ENCODE results near the gene PPP1R7.

Gene PPP1R7, protein sequence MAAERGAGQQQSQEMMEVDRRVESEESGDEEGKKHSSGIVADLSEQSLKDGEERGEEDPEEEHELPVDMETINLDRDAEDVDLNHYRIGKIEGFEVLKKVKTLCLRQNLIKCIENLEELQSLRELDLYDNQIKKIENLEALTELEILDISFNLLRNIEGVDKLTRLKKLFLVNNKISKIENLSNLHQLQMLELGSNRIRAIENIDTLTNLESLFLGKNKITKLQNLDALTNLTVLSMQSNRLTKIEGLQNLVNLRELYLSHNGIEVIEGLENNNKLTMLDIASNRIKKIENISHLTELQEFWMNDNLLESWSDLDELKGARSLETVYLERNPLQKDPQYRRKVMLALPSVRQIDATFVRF

DNA sequence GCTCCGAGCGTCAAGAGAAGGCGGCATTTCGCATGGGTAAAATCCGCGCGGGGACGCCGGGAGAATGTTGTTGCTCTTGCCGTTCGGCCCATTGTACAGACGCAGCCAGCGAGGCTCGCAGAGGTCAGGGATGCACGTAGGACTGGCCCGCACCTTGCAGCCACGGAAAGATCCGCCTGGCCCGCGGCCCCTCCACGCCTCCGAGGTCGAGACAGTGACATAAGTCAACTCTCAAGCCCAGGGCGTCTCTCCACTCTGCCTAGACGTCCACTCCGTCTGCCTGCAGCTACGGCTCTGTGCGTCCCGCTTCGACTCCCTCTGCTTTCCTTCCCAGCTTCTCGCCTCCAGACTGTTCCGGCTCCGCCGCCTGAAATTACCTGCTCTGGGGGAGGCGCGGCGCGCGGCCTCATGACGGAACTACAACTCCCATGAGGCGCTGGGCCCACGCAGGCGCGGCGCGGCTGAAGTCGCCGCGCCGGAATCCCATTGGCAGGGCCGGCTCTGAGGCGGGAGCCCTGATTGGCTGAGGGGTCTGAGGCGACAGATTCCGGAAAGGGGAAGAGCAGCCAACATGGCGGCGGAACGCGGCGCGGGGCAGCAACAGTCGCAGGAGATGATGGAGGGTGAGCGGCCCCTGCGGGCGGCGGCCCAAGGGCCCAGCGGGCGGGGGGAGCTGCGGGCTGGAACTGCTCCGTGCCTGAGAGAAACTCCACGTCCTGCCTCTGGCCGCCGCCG, at the start of gene PPP1R7:
Gene PPP1R7 (plus strand): TSS at position 543 of the 735 bp plus-strand sequence. CDS start 29 bp downstream, at position 572.
- TF ChIP-seq, protein P1, sequence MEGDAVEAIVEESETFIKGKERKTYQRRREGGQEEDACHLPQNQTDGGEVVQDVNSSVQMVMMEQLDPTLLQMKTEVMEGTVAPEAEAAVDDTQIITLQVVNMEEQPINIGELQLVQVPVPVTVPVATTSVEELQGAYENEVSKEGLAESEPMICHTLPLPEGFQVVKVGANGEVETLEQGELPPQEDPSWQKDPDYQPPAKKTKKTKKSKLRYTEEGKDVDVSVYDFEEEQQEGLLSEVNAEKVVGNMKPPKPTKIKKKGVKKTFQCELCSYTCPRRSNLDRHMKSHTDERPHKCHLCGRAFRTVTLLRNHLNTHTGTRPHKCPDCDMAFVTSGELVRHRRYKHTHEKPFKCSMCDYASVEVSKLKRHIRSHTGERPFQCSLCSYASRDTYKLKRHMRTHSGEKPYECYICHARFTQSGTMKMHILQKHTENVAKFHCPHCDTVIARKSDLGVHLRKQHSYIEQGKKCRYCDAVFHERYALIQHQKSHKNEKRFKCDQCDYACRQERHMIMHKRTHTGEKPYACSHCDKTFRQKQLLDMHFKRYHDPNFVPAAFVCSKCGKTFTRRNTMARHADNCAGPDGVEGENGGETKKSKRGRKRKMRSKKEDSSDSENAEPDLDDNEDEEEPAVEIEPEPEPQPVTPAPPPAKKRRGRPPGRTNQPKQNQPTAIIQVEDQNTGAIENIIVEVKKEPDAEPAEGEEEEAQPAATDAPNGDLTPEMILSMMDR (IDR thresholded peaks at IDR 0.05): no peak

DNA sequence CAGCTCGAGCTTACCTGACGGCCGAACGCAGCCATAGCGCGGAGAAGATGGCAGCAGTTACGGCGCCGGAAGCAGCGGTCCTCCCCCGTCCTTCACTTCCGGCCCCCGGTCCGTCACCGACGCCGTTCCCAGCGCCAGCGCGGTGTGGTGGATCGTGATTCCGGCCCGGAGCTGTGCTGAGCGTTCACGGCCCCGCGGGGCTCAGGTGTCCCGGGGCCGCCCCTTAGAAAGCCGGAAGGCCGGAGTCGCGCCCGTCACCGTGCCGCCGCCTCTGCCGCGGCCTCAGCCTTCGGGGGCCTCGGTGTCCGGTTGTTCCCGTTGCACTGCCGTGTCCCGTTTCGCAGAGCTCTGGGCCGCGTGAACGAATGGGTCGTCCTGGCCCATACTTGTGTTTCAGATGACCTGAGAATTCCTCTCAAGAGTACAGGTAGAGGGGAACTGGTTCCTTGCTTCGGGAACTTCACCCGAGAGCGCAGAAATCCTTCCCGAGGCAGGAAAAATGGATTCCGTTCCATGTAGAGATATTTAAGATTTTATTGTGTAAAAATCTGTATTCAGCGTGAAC, 47.9 kb upstream of the PPP1R7 start, which contains the start of gene MTERF4:
Gene MTERF4 (minus strand): TSS at position 49 of the 565 bp plus-strand sequence. CDS start 14 bp downstream, at position 35.
- TF ChIP-seq, protein P1 (IDR thresholded peaks at IDR 0.05): no peak

DNA sequence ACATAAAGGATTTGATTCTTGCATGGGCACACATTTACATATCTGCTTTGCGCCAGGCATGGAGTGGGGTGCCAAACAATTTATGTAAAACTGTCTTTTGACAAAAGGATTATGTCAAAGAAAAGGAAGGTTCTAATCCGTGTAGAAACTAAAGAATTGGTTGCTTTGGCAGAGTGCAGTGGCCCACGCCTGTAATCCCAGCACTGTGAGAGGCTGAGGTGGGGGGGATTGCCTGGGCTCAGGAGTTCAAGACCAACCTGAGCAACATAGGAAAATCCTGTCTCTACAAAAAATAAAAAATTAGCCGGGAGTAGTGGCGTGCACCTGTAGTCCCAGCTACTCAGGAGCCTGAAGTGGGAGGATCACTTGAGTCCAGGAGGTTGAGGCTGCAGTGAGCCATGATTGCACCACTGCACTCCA, 47.1 kb upstream of the PPP1R7 start:
- TF ChIP-seq, protein P1 (IDR thresholded peaks at IDR 0.05): no peak

DNA sequence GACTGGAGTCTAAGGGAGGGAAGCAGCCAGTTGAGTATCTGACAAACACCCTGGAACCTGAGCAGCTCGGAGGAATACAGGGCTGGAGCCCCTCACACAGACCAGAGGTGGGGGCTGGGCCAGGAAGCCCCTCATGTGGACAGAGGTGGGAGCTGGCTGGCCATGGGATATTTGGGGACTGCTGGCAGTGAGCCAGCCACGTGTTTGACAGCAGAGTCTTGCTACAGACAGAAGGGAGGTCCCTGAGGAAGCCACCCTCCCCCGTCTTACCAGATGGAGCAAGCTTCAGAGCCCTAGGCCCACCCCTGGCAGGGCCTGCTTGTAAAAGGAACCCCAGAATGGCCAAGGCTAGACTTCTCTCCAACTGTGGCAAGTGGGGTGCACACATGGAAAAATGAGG, 44.6 kb upstream of the PPP1R7 start:
- TF ChIP-seq, protein P1 (IDR thresholded peaks at IDR 0.05): no peak

DNA sequence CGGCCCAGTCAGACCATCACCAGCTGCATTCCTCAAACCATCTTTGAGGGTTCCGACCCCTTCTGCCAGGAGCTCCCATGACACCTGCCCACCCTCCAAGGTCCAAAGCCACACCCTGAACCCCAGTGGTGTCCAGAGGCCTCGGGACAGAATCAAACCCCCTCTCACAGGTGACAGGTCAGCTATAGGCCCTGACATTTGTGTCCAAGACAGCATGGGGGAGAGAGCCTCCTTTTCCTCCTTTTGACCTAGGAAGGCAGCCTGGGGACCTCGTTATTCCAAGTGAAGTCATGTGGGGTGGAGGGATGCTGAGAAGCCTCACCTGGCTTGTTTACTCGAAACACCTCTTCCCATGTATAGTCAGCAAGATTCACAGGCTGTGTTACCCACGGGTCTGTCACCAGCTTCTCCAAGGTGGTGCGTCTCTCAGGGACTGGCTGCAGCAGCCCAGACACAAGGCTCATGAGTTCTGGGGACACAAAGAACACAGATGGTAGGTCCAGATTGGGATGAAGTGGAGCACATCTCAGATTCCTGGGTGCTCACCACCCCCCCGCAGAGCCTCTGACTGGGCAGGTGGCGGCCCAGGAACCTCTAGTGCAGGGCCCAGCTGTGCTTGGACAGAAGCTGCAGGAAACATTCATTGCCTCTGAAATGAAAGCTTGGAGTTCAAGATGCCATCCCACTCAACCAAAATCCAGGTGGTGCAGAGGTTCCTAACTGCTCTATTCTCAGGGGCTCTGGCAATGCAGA, 43.1 kb upstream of the PPP1R7 start:
- TF ChIP-seq, protein P1 (IDR thresholded peaks at IDR 0.05): no peak

DNA sequence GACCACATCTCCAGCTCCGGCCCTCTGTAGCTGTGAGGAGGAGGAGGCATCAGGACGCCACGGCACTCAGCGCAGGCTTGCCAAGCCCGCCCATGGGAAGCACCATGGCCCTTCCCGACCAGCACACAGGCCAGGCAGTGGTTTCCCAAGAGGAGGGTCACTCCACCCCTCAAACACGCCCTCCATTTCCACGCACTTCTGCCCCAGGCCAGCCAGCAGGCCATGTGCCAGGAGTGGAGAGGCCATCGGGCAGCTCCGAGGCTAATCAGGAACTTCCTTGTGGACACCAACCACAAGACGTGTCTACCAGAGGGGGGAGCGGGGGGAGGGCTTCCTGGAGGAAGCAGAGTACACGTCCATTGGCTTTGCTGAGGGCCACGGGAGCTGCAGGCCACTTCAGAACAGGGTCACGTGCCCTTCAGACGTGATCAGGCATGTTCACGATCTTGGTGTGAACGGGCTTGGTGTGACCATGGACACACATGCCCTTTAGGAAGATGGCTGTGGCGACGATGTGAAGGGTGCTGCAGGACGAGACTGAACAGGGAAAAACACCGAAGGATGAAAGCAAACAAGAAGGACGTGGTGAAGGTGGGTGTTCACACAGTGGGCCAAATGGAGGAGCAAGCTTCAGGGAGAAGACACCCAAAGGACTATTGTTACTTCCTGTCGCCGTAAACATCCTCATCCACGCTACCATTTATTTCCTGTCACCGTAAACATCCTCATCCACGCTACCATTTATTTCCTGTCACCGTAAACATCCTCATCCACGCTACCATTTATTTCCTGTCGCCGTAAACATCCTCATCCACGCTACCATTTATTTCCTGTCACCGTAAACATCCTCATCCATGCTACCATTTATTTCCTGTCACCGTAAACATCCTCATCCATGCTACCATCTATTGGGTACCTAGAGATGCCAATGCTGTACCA, 41.7 kb upstream of the PPP1R7 start:
- TF ChIP-seq, protein P1 (IDR thresholded peaks at IDR 0.05): no peak
